Measurements from ENCODE around the gene GCNT1. TPM values are rescaled to one million over a fixed set of nuclear protein-coding genes. Genes with fewer than 3 reads are reported as not detected.

GCNT1 gene
- total RNA-seq, 4 donors from 2014 or later = 5.7 to 45.2 (median 18.0) TPM

DNA sequence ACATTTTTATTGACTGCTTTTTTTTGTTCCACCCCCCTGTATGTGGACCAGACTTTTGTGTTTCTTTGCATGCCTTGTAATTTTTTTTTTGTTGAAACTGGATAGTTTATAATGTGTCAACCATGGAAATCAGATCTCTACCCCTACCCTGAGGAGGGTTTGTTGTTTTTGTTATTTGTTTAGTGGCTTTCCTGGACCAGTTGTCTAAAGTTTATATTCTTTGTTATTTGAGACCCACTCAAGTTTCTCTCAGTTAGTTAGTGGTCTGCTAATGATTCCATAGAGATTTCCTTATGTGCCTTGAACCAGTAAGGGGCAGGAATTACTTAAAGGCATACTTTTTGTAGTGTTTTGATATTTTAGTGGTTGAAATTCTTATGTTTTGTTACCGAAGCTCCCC, 41.1 kb downstream of the GCNT1 start:
- DNase-seq (ENCODE audit: low spot score) (no peak), ATAC-seq (ENCODE audit: low FRiP score) (no peak)
- no peak for TF ChIP-seq CTCF (IDR thresholded peaks at IDR 0.05)

- no peak for DNase-seq (ENCODE audit: low spot score)
- TF ChIP-seq CTCF (IDR thresholded peaks at IDR 0.05) = no peak
- ATAC-seq (ENCODE audit: low FRiP score) = no peak
Measured at GRCh38 chr9:76502746-76503145, 43.8 kb downstream of the GCNT1 start.

DNA sequence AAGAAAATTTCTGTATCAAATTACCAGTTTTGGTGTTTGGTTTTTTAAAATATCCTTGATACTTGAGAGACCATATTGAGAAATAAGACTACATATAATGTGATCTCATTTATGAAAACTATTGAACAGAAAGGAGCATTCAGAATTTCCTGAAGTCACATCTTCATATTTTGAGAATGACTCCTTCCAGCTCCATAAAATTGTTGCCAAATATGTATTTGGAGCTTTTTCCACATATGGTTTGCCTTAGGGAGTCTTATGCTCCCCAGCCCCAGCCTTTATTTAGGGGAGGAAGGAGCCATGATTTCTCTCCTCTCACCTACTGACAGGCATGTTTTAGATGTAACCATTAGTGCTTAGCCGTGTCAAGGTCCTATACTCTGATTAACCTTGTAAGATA, 51.1 kb downstream of the GCNT1 start:
- DNase-seq (ENCODE audit: low spot score) (no peak), ATAC-seq (ENCODE audit: low FRiP score) (no peak)
- no peak for TF ChIP-seq CTCF (IDR thresholded peaks at IDR 0.05)

- ATAC-seq (ENCODE audit: low FRiP score) = no peak
- TF ChIP-seq CTCF (IDR thresholded peaks at IDR 0.05) = no peak
- DNase-seq (ENCODE audit: low spot score) = no peak
Measured at GRCh38 chr9:76510446-76510845, 51.5 kb downstream of the GCNT1 start.

- DNase-seq (ENCODE audit: low spot score) = no peak
- no peak for TF ChIP-seq CTCF (IDR thresholded peaks at IDR 0.05)
- ATAC-seq (ENCODE audit: low FRiP score) = no peak
Measured at GRCh38 chr9:76512826-76513225, 53.8 kb downstream of the GCNT1 start.

DNA sequence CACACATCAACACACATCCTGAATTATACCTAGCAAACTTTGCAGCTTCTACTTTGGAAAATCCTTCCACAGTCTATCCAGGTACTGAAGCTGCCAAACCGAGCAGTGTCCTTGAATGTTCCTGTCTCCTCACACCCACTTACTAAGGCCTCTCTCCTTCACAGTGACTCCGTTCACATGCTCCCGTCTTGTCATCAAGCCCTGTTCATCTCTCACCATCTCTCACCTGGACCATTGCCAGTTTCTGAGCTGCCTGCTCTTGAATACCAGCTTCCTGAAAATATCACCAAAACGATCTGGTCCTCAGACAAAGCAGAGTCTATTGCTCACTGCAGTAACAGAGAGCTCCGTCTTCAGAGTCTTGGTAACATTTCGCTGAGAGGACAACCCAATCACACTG, 57.4 kb downstream of the GCNT1 start:
- ATAC-seq (ENCODE audit: low FRiP score) = no peak
- no peak for TF ChIP-seq CTCF (IDR thresholded peaks at IDR 0.05)
- no peak for DNase-seq (ENCODE audit: low spot score)

- ATAC-seq (ENCODE audit: low FRiP score) (no peak), DNase-seq (ENCODE audit: low spot score) (no peak)
- no peak for TF ChIP-seq CTCF (IDR thresholded peaks at IDR 0.05)
Measured at GRCh38 chr9:76516871-76517270, 57.9 kb downstream of the GCNT1 start.

All from omental fat pad (tissue), 4 donors.